Measurements from ENCODE around the gene CEACAM16. TPM values are rescaled to one million over a fixed set of nuclear protein-coding genes. Genes with fewer than 3 reads are reported as not detected.
A peak's percentile ranks its signal among the peaks of the same experiment; 100 is the strongest.

CEACAM16 gene
- total and polyA plus RNA-seq, 10 of the 15 experiments (the other 5 are each of a cell fraction or from before 2014, with no cell fraction given) = not detected

- TF ChIP-seq CUX1 (IDR thresholded peaks at IDR 0.05; ENCODE audit: insufficient replicate concordance, low read depth, low read length) (no peak), RELA (IDR thresholded peaks at IDR 0.05; ENCODE audit: borderline replicate concordance, partially characterized antibody) (no peak), E4F1 (IDR thresholded peaks at IDR 0.05; ENCODE audit: borderline replicate concordance, partially characterized antibody) (no peak), BCL3 (IDR thresholded peaks at IDR 0.05; ENCODE audit: borderline replicate concordance, insufficient read depth, low read depth, low read length, poor library complexity, severe bottlenecking) (no peak), JUNB (IDR thresholded peaks at IDR 0.05) (no peak), NFYB (IDR thresholded peaks at IDR 0.05; ENCODE audit: insufficient read depth, low read depth, low read length) (no peak), FOXK2 (IDR thresholded peaks at IDR 0.05) (no peak), NBN (IDR thresholded peaks at IDR 0.05) (peak; percentile 25; the same call in 1 of the 2 replicates), BHLHE40 (IDR thresholded peaks at IDR 0.05; ENCODE audit: borderline replicate concordance in 1 of 2, low read depth in 2 of 2, low read length in 1 of 2) (peak; percentile 59 to 67; a peak in 2 of 4 replicates), ZBTB4 (CRISPR knock-in tag; IDR thresholded peaks at IDR 0.05) (no peak), SMAD5 (IDR thresholded peaks at IDR 0.05; ENCODE audit: low read depth) (no peak), SPI1 (IDR thresholded peaks at IDR 0.05; ENCODE audit: borderline replicate concordance, insufficient read depth, low read depth, low read length) (peak; percentile 38; the same call in 1 of the 2 replicates), EED (IDR thresholded peaks at IDR 0.05; ENCODE audit: low read depth) (peak; percentile 75), SUPT20H (IDR thresholded peaks at IDR 0.05; ENCODE audit: borderline replicate concordance, control insufficient read depth, low read depth, low read length) (no peak), SMARCA5 (IDR thresholded peaks at IDR 0.05) (no peak), BRCA1 (IDR thresholded peaks at IDR 0.05; ENCODE audit: low read depth, low read length) (no peak)
These were observed 38.5 kb downstream of the CEACAM16 start (continued) for GRCh38 chr19:44737238-44738071.

All from GM12878 (cell line).